Stimulated activated CD8-positive, alpha-beta memory T cell treated with anti-CD3 and anti-CD28 coated beads, Interleukin-12 subunit alpha, Interleukin-12 subunit beta, amount 100 ng/mL, for 24 hours (primary cell): ENCODE results near the gene ANKS1B.
"Not testable (repeated sequence)": the region's sequence is repeated elsewhere in the genome, so short reads cannot be mapped to it uniquely, and the experiment has no call there.

Source experiments
- DNase-seq: peaks from one replicate; pipeline ENCODE4 v3.0.0-alpha.2; 2020; ENCODE audit errors: extremely low read depth

ANKS1B gene

DNA sequence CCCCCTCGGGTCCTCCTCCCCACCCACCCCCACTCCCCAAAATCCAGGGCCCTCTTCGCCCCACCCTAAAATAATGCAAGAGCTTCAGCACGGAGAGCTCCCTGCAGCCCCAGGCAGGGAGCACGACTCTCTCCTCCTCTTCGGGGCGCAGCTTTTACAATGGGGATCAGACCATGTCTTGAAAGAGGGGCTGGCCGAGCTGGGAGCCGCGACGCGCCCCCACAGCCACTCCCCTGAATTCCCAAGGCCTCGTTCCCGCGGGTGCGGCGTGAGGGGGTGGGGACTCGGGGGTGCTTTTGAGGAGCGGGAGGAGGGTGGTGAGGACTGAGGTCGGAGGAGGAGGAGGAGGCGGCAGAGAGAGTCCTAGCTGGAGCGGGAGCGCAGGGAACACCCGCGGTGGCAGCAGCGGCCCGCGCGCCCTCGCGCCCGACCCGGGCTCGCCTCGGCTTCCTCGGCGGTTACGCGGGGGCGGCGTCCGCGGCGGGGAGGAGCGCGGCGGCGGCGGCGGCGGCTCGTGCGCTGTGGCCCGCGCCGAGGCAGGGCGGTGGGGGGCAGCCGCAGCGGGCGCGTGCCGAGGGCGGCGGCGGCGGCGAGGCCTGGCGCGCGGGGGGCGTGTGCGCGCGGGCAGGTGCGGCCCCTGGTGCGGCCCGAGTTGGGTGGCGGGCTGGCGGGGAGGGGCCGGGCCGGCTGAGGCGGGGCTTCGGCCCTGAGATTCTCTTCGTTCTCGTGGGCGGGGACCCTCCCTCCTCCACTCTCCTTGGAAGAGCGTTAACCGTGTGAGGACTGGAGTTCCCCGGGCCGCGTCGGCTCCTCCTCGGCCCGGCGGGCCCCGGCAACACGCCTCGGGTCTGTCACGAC lies at the start of gene ANKS1B:
TSS of gene ANKS1B (minus strand) at position 666 of the 858 bp plus-strand sequence. CDS start 699 bp downstream, outside the sequence.
- DNase-seq, result no peak

DNA sequence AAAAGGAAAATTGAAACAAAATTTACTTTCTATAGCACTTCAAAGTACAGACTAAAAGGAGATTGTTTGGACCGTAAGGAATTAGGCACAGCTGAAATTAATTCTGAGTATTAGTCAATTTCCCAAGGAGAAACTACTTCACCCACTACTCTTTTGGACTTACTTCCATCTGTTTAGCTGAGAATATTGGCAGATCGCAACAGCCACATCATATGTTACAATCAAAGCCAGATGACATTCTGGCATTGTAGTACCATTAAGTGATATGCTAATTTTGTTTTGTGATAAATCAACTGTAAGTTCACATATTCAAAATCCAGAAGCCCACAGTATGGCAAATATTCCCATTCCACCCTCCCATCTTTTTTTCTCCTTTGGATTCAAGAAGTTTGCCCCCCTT lies 47.1 kb upstream of the ANKS1B start:
- DNase-seq, result no peak

GRCh38 chr12:100027671-100028070 lies 42.9 kb upstream of the ANKS1B start:
- DNase-seq, result no peak

DNA sequence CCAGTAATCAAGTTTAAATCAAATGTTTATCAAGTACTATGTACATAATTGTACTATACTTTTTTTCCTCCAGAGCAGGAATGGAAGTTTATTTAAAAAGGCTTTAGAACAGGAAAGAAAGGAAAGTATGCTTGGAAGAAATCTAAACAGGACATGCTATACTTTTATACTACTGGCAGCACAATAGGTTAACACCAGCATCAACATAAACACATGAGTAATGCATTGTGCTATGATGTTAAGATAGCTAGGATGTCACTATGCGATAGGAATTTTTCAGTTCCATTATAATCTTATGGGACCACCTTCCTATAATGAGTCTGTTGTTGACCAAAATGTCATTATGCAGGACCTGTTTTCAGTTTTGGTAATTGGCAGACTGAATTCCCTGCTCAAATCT lies 41.5 kb upstream of the ANKS1B start:
- no peak for DNase-seq

DNA sequence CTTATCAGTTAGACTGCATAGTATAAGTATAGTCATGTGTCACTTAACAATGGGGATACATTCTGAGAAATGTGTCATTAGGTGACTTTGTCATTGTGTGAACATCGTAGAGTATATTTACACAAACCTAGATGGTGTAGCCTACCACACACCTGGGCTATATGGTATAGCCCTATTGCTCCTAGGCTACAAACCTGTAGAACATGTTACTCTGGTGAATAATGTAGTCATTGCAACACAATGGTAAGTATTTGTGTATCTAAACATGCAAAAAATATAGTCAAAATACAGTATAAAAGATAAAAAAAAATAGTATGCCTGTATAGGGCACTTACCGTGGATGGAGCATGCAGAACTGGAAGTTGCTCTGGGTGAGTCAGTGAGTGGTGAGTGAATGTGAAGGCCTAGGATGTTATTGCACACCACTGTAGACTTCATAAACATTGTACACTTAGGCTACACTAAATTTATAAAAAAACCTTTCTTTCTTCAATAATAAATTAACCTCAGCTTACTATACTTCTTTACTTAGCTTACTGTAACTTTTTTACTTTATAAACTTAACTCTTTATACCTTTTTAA lies 40.3 kb upstream of the ANKS1B start:
- DNase-seq, result no peak

- no peak for DNase-seq
Measured at GRCh38 chr12:100020370-100020769, 35.6 kb upstream of the ANKS1B start.

DNA sequence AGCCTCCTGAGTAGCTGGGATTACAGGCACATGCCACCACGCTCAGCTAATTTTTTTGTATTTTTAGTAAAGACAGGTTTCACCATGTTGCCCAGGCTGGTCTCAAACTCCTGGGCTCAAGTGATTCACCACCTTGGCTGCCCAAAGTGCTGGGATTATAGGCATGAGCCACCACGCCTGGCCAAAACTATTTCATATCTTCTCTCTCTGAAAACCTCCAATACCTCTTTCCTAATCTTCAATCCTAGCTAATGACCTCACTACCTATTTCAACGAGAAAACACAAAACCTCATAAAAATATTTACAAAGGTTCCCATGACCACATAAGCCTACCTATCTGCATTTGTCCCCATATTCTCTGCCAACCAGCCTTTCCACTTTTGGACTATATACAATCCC lies 32.3 kb upstream of the ANKS1B start:
- DNase-seq, result no peak

DNA sequence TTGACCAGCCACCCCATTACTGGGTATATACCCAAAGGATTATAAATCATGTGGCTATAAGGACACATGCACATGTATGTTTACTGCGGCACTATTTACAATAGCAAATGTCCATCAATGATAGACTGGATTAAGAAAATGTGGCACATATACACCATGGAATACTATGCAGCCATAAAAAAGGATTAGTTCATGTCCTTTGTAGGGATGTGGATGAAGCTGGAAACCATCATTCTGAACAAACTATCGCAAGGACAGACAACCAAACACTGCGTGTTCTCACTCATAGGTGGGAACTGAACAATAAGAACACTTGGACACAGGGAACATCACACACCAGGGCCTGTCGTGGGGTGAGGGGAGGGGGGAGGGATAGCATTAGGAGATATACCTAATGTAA lies 31.6 kb upstream of the ANKS1B start:
- not testable (repeated sequence) for DNase-seq

- not testable (repeated sequence) for DNase-seq
Measured at GRCh38 chr12:100005846-100006245, 21.1 kb upstream of the ANKS1B start.

DNA sequence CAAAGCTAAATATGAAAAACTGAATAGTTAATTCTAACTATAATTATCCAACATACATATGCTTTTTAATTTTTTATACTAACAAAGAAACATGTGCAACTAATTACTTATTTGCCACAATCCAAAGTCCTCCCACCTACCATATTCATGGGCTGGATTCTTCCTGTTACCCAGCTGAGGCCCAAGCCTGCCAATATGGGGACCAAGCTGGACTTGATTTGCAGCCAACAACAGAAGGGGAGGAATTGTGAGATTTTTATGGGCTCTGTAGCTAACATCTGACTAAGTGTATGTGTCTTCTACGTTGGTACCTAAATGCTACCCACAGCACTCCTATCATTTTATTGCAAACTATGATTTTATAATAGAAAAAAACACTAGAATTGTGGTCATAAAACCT lies 13.1 kb upstream of the ANKS1B start:
- no peak for DNase-seq

GRCh38 chr12:99996095-99996494 lies 11.4 kb upstream of the ANKS1B start:
- DNase-seq, result no peak

DNA sequence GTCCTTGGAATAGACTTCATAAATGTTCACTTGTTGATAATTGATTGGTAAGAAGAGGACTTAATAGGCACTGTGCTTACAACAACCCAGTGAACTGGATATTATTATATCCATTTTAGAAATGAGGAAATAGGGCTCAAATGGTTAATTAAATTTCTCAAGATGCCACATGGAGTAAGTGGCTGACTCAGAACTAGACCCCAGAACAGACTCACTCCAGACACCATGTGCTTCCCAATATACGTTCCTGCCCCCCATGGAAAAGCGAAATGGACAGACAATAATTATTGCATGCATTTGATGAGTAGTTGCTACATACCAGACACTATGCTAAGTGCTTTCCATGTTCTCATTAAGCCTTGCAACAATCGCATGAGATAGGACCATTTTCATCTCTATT lies 895 bp upstream of the ANKS1B start:
- no peak for DNase-seq

- DNase-seq, result no peak
Measured at GRCh38 chr12:99985129-99985570, 414 bp upstream of the ANKS1B start.

DNA sequence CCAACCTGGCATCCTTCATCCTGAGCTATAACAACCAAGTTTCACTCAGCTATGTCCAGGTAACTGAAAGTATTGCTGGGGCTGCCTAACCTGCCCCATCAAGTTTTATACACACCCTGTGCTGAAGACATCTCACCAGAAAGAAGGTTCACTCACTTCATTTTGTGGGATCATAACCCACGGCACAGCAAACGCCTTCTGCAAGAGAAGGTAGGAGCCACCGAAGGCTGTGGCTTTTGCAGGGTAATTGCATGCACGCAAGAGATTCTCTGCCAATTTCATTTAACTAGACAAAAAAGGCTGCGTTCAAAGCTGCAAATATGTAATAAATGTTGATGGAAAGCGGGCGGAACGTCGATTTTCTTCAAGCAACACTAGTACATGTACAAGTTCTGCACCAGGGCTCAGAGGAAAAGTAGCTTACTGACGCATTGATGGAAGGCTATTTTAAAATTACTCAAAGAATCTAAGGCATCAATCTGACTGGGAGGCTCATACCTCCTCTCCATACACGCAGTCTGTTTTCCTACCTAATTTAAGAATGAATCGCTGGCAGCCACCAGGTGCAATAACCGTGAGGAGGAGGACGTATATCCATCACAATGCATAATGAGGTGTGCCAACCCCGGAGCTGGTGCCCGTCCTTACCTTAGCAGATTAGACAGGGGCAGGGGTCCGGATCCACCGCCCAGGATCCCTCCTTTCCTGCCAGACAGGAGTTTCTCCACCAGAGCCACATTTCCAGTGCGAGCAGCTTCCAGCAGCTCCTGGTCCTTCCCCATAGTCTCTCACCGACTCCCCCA lies 1.1 kb downstream of the ANKS1B start:
- no peak for DNase-seq

DNA sequence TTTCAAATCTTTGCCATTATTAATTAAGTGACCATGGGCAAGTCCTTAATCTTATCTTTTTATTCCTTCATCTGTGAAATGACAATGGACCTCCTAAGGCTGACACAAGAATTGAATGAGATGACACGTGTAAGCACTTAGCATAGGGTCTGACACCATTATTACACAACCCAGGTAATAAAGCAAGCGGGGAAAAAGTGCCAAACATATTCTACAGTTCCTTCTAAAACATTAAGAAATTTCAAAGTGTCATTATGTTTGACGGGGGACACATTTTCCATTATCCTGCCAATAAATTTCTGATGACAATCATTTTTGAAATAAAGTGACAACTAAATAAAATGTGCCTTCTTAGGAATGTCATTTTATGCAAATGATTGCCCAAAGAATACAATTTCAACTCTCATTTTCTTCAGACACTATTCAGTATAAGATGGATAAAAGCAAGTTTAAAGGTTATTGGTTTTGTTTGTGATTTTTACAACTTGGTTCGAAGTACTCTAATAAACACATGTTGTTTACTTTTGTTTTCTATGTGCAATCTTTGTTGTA lies 3.0 kb downstream of the ANKS1B start:
- DNase-seq, result no peak

- DNase-seq, result no peak
Measured at GRCh38 chr12:99979471-99979870, 5.3 kb downstream of the ANKS1B start.

- DNase-seq, result no peak
Measured at GRCh38 chr12:99978152-99978551, 6.6 kb downstream of the ANKS1B start.

DNA sequence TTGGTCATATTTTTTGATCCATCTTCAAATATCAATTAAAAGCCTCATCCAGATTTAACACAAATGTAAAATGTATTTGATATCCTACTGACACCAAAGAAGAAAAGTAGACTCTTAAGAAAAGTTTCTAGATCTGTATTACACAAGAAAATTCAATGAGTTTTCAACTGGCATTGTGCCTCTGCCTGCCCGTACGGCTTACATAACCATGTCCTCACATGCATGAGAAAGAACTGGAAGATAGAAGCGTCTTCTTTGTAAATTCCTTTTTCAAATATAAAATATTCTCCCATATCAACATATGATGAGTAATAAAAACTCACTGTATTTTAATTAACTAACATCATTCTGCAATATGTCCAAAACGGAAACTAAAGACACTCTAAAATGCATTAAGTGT lies 7.2 kb downstream of the ANKS1B start:
- no peak for DNase-seq

DNA sequence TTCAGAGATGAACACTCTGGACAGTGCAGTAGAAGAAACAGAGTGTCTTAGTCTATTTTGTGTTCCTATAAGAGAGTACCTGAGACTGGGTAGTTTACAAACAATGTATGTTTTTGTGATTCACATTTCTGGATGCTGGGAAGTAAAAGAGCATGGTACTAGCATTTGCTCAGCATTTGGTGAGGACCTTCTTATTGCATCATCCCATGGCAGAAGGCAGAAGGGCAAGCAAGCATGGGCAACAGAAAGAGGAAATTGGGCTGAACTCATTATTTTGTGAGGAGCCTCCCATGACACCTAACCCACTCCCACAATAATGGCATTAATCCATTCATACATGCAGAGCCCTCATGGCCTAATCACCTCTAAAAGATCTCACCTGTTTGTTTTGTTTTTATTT lies 8.0 kb downstream of the ANKS1B start:
- no peak for DNase-seq

DNA sequence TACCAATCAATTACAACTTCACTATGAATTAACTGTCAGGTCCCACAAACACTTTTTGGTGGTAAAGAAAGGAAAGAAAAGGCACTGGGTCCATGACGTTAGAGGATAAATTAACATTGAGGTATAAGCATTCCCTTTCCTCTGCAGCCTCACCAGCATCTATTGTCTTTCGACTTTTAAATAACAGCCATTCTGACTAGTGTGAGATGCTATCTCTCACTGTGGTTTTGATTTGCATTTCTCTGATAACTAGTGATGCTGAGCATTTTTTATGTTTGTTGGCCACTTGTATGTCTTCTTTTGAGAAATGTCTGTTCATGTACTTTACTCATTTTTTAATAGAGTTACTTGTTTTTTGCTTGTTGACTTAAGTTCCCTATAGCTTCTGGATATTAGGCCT lies 9.4 kb downstream of the ANKS1B start:
- DNase-seq, result no peak

GRCh38 chr12:99974146-99974545 lies 10.6 kb downstream of the ANKS1B start:
- DNase-seq, result no peak

DNA sequence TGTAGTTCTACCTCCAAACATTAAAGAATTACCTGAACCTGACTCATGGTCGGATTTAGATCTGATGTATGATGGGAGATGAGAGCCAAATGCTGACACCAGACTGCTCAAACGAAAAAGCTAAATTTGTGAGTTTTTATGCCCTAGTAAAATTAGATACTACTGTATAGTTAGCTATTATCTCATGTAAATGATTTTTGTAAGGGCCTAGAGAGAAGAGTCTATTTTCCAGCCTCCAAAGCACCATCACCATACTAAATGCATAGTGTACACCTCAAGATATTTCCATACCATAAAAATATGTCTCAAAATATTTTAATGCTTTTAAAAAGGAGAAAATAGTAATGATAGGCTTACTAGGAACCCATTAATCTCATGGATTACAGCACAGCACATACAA lies 18.3 kb downstream of the ANKS1B start:
- no peak for DNase-seq
